GM10266 (cell line): Measurements from ENCODE around the gene GMIP.

ENCODE experiments used
- DNase-seq: peaks from one replicate; pipeline ENCODE4 v3.0.0; 2012; ENCODE audit errors: extremely low spot score
- TF ChIP-seq, protein P1 (sequence below): IDR thresholded peaks from 2 replicates; pipeline ENCODE4 v1.5.1; 2012; ENCODE audit warnings: mild to moderate bottlenecking, low read depth; ENCODE audit not compliant: control insufficient read depth, insufficient read depth; ENCODE audit errors: missing control alignments

GMIP gene

DNA sequence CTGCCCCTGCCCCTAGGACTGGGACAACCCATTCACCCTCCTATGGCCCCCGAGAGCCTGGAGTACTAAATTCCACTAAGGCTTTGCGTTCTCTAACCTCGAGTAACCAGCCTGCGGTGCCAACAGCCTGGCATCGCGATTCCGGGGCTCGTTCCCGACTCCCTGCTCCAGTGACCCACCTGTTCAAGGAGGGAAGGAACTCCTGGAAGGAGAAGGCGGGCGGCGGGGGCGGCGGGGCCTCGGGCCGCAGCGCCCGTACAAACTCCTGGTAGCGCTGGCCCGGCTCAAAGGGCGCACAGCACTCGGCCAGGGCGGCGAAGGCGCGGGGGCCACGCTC is 6.3 kb downstream of the GMIP start:
- TF ChIP-seq, protein P1, sequence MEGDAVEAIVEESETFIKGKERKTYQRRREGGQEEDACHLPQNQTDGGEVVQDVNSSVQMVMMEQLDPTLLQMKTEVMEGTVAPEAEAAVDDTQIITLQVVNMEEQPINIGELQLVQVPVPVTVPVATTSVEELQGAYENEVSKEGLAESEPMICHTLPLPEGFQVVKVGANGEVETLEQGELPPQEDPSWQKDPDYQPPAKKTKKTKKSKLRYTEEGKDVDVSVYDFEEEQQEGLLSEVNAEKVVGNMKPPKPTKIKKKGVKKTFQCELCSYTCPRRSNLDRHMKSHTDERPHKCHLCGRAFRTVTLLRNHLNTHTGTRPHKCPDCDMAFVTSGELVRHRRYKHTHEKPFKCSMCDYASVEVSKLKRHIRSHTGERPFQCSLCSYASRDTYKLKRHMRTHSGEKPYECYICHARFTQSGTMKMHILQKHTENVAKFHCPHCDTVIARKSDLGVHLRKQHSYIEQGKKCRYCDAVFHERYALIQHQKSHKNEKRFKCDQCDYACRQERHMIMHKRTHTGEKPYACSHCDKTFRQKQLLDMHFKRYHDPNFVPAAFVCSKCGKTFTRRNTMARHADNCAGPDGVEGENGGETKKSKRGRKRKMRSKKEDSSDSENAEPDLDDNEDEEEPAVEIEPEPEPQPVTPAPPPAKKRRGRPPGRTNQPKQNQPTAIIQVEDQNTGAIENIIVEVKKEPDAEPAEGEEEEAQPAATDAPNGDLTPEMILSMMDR, result no peak
- no peak for DNase-seq

DNA sequence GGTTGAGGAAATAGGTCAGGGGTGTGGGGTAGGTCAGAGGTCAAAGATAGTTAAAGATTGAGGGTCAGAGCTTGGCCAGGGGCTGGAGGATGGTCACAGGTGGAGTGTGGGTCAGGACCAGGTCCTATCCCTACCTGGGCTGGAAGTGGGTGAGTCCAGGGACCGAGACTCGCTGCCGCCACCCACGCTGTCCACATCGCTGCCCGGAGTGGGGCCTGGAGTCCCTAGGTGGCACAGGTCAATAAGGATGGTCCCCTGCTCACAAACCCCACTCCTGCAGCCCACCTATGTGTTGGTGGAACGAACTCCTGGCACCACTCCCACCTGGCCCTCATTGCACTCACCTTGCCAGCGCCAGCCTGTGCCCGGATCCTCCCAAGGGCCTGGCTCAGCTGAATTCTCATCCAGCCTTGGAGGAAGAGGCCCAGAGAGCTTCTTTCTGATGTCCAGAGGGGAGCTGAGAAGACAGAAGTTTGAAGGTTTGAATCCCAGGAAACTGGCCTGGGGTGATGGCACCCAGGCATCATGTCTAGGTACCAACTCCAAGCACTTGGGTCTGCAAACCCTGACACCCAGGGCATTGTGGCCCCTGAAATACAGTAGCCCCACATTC is 6.8 kb downstream of the GMIP start:
- DNase-seq, result no peak
- TF ChIP-seq, protein P1, result no peak

DNA sequence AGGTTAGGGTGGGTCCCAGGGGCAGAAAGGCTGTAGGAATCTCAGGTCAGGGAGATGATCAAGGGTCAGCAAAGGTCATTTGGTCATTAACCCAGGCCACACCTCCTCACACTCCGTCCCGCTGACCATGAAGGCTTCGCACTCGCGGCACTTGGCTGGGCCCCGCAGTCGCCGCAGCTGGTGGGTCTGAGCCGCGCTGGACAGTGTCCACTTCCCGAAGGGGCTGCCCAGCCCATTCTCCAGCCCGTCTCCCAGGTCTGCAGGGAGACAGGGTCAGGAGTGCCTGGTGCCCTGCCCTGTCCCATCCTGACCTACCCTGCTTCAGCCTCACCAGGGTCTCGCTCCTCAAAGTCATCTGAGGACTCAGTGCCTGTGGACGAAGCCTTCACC is 8.1 kb downstream of the GMIP start:
- TF ChIP-seq, protein P1, result no peak
- no peak for DNase-seq

DNA sequence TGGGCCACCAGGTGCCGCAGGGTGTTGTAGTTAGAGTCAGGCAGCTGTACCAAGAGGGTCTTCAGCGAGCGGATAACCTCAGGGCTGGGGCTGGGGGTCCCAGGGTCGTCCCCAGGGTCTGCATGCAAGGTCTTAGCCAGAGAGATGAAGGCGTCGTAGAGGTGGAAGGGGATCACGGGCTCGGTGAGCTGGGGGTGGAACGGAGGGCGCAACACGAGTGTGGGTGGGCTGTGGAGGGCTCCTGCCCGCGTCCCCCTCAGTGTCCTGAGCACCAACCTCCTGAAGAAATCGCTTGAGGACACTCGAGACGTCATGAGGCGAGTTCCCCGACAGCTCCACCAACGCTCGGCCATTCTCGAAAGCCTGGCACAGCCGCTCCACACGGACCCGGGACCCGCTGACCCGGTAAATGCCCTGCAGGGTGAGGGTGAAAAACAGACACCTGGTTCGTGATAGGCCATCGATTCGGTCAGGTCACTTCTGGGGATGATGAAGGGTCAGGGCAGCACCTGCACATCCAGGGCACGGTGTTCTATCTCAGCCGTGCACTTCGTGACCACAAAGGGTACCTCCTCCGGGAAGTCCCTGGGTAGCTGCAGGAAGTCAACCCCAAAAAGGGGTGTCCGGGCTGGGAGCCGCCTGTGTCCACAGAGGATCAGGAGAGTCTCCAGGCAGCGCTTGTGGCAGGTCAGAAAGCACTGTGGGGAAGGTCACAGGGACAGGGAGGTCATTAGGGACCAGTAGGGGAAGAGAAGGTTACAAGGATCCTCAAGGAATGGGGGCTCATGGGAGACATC is 8.7 kb downstream of the GMIP start:
- DNase-seq, result no peak
- TF ChIP-seq, protein P1, result no peak

DNA sequence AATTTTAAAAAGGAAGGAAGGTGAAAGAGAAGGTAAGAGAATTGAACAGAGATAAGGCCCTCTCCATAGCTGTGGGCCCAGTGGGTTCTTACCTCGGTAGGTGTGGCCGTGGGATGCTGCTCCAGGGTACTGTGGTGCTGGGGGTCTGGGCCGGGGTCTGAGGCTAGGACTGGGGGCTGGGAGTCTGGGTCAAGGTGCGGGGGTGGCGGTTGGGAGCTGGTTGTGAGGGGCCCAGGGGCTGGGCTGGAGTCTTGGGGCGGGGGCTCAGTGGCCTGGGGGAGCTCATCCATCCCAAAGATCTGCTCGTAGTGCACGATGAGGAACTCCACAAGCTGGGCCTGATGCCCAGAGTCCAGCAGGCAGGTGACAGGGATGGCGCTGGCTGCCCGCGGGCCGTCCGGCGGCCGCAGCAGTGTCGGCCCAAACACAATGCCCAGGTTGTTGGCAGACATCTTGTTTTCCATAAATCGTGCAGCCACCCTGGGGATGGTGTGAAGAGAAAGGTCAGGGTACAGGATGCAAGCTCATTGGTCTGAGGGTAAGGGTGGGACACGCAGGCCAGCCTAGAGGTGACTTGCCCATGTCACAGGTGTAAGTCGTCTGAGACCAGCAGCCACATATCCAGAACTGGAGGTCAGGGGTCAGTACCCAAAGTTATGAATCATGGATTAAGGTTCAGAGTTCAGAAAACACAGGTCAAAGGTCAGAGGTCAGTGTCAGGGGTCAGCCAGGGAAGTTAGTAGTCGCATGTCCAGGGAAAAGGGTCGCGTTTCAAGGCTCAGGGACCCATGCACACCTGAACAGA is 9.5 kb downstream of the GMIP start:
- TF ChIP-seq, protein P1, result no peak
- no peak for DNase-seq

DNA sequence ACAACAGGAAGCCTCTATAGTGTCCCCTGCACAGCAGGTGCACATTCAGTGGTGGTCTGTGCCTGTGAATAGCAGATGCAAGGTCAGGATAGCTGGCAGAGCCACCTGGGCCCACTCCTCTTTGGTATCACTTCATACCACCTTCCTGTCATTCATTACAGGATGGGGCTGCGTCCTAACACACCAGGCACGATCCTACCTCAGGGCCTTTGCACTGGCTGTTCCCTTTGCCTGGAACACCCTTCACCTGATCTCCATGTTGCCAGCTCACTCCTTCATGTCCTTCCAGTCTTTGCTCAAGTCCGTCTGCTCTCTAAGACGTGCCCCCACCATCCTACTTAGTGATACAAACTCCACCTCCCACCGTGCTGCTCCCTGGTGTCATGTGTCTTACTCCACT is 10.8 kb downstream of the GMIP start:
- TF ChIP-seq, protein P1, result no peak
- DNase-seq, result no peak
